NCI-H2227 (cell line): ENCODE measurements around the gene SPECC1L.
"Not testable (repeated sequence)": the region's sequence is repeated elsewhere in the genome, so short reads cannot be mapped to it uniquely, and the experiment has no call there.

ENCODE experiments used
- DNase-seq: peaks from one replicate; lab custom pipeline; 2025; ENCODE audit not compliant: unreplicated experiment; lab: John Stamatoyannopoulos, UW

Gene SPECC1L

DNA sequence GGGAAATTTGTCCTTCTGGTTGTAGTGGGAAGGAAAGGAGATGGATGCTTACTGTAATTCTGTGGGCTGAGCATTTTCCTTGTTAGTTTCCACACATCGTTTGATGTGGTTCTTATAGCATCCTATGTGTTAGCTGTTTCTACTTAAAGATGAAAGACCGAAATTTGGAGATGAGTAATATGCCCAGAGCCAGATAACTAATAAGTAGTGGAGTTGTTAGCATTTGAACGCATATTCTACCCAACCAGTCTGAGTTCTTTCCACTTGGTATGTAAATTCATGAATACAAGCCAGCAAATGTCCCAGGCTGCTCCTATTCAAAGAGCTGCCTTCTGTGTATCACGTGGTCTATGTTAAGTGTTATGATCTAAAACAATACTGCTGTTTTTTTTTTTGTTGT lies 14.6 kb downstream of the SPECC1L start:
- DNase-seq, result no peak

- DNase-seq, result not testable (repeated sequence)
Measured at GRCh38 chr22:24287212-24287611, 16.6 kb downstream of the SPECC1L start.

DNA sequence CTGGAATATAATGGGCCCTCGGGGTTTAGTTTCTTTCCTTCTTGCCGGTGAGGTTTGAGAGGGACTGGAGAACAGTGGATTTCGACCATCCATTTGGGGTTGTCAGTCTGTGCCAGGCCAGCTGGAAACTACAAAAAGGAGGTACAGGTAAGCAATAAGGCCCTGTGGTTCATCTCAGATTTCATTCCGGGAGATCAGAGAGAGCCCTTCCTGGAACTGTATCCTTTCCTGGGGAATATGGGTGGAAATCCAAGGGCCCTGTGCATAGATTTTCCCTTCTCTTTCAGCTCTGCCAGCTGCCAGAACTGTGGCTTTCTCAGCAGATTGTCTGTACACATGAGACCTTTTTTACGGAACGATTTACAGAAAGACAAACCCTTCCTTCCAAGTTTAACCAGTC lies 17.2 kb downstream of the SPECC1L start:
- not testable (repeated sequence) for DNase-seq

DNA sequence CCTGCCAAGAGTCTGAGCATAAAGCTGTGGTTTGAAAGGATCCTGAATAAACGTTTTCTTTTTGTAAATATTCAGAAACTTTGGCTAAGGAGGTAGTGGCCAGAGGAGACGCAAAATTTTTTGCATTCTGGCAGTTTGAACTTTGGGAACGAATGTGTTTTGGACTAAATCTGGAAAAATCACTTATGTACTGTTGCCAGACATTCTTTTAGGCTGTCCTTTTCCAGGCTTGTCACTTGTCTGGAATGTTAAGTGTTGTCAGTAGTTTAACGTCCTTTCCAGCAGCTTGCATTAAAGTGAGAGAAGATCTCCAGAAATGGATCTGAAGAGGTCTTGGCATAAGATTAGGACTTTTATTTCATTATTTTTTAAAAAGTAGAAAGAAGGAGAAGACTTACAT lies 18.5 kb downstream of the SPECC1L start:
- no peak for DNase-seq

DNA sequence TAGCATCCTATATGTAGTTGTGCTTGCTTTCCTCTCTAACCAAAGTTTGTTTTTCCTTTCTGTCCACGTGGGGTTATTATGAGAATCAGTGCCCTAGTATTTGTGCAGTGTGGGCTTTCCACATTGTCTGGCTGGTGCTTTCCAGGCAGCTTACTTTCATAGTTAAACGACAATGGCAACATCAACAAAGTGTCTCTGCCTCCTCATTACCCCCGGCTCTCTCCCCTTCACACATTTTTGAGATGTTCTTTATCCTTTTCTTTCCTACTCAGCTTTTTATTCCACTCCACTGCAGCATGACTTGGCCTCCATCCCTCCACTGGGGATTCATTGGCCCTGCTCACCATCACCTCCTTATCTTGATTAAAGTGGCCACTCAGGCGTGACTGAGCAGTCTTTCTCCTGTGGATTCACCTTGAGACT lies 19.1 kb downstream of the SPECC1L start:
- no peak for DNase-seq

GRCh38 chr22:24290459-24290858 lies 19.8 kb downstream of the SPECC1L start:
- no peak for DNase-seq

GRCh38 chr22:24291515-24292201 lies 21.0 kb downstream of the SPECC1L start:
- no peak for DNase-seq

- DNase-seq, result not testable (repeated sequence)
Measured at GRCh38 chr22:24292202-24292830, 21.7 kb downstream of the SPECC1L start.

DNA sequence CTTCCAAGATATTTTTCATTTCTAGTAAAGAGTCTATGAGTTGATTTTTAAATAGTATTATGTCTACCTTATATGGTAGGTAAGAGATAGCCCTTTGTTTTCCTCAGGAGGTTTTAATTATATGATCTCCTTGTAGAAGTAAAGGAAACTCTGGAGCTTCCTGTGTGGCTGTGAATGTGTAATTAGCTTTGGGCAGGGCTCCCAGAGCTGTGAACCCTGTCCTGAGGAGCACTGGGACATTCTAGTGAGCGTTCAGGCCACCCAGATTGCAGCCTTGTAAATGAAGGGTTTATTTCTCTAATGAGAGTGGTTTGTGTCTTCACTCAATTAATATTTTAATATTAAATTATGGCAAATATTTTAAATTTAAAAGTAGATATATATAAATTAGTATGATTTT lies 24.3 kb downstream of the SPECC1L start:
- DNase-seq, result not testable (repeated sequence)

DNA sequence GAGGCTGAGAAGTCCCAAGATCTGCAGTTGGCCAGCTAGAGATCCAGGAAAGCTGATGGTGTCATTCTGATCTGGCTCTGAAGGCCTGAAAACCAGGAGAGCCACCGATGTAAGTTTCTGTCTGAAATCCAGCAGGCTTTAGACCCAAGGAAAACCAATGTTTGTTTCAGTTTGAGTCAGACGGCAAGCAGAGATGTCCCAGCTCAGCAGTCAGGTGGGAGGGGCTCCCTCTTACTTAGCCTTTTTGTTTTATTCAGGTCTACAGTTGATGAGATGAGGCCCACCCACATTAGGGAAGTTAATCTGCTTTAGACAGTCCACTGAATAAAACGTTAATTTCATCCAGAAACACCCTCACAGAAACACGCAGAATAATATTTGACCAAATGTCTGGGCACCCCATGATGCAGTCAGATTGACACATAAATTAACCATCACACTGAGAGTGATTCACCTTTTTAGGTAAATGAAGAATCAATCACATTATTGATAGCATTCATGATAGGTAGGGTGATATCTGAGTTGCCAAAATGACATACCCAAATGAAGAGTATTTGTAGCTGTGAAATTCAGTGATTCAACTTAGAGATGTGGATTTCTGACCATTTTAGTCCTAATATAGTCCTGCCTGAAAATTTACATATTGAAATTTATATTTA lies 28.0 kb downstream of the SPECC1L start:
- not testable (repeated sequence) for DNase-seq

DNA sequence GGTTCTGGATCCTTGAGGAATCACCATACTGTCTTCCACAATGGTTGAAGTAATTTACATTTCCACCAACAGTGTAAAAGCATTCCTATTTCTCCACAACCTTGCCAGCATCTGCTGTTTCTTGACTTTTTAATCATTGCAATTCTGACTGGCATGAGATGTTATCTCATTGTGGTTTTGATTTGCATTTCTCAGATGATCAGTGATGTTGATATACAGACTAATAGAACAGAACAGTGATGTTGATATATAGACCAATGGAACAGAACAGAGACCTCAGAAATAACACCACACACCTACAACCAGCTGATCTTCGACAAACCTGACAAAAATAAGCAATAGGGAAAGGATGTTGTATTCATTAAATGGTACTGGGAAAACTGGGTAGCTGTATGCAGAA lies 29.9 kb downstream of the SPECC1L start:
- not testable (repeated sequence) for DNase-seq

GRCh38 chr22:24302591-24302990 lies 32.0 kb downstream of the SPECC1L start:
- no peak for DNase-seq

DNA sequence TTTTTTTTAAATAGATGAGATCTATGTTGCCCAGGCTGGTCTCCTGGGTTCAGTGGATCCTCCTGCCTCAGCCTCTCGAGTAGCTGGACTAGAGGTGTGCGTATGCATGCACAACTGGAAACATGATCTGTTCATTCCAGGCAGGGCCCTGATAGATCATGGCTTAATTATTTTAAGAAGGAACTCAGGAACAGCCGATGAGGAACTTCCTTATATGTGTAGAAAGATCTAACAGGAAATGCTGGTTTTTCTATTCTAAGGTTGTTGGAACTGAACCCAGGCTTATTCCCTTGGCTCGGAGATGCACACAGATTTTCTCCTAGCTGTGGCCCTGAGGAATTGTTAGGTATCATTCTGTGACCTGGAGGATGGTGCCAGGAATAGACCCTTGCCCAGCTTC lies 32.4 kb downstream of the SPECC1L start:
- DNase-seq, result no peak

- no peak for DNase-seq
Measured at GRCh38 chr22:24304062-24304675, 33.5 kb downstream of the SPECC1L start.

DNA sequence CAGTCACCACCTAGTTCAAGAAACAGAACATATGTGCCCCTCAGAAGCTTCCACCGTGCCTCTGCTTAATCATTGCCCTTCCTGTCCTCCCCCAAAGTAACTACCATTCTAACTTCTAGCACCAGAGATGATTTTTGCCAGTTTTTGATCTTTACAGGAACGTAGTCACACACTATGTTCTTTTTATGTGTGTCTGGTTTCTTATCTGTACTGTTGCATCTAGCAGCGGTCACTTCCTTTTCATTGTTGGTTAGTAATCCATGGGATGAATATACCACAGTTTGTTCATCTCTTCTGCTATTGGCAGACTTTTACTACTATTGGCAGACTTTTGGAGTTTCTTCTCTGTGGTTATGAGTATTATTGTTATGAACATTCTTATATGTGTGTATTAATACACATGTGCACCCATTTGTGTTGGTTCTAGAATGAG lies 34.6 kb downstream of the SPECC1L start:
- DNase-seq, result no peak

DNA sequence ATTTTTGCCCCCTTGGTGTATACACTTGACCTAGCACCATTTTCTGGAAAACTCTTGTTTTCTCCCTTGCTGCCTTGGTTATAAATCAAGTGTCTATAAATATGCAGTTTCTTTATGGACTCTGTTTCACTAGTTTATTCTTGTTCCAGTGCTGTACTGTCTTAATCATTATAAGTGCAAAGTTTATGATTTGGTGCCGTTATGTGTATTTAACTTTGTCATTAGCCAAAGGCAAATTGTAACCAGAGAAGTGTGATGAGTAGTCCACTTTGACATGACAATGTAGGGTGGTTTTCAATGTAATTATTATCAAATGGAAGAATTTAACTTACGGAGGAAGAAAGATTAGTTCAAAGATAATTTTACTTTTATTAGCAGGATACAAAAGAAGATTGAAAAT lies 40.3 kb downstream of the SPECC1L start:
- DNase-seq, result no peak

DNA sequence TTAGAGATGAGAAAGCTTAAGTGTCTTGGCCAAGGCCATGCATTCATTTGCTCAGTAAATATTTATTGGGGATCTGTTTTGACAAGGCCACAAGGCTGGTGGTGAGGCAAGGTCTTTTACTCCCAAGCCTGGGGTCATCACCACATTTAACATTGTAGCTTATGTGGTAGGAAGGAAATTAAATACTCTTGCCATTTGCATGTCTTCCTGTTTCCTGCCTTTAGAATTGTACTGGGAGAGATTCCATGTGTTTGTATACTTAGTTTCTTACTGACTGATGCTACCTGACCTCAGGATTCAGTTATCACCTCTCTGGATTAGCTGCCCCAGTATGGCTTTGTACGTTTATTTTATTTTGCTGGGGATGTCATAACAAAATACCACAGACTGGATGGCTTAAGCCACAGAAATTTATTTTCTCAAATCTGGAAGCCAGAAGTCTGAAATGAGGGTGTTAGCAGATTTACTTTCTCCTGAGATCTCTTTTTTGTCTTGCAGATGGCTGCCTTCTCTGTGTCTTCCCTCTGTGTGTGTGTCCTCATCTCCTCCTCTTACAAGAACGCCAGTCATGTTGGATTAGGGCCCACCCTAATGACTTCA lies 44.8 kb downstream of the SPECC1L start:
- DNase-seq, result no peak

GRCh38 chr22:24316264-24316663 lies 45.6 kb downstream of the SPECC1L start:
- not testable (repeated sequence) for DNase-seq

GRCh38 chr22:24317511-24317910 lies 46.9 kb downstream of the SPECC1L start:
- DNase-seq, result not testable (repeated sequence)

DNA sequence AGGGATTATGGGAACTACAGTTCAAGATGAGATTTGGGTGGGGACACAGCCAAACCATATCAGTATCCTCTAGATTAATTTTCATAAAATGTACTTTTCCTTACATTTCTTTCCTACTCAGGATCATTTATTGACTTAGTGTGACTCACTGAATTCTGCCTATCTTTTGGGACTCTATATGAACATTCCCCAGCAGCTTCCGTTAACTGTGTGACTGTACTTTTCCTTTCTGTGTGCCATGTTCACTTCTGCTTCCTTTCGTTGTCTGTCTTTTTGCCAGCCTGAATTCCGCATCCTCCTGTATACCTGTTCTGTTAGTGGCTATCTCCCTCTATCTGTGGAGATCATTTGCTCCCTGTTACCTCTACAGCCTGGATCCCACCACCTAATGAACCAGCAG lies 48.8 kb downstream of the SPECC1L start:
- no peak for DNase-seq

- DNase-seq, result no peak
Measured at GRCh38 chr22:24321999-24322398, 51.4 kb downstream of the SPECC1L start.
